NCI-H1417 treated with DMSO at 0.1 percent for 48 hours (cell line): ENCODE measurements around the gene VEGFB.

Experiments
- DNase-seq: peaks from one replicate; lab custom pipeline; 2025; lab: John Stamatoyannopoulos, UW

The VEGFB gene

GRCh38 chr11:64233913-64234586 lies at the start of gene VEGFB:
VEGFB (plus strand) TSS chr11:64234584; CDS start chr11:64234834, 250 bp downstream.
- no peak for DNase-seq

- DNase-seq, result no peak
Observed at GRCh38 chr11:64185175-64185692, 49.1 kb upstream of the VEGFB start.

- DNase-seq, result peak; percentile 100
Observed at GRCh38 chr11:64185693-64186491, 48.5 kb upstream of the VEGFB start, which contains the start of gene STIP1. STIP1 (plus strand) TSS chr11:64186171; CDS start chr11:64186262, 91 bp downstream.

DNA sequence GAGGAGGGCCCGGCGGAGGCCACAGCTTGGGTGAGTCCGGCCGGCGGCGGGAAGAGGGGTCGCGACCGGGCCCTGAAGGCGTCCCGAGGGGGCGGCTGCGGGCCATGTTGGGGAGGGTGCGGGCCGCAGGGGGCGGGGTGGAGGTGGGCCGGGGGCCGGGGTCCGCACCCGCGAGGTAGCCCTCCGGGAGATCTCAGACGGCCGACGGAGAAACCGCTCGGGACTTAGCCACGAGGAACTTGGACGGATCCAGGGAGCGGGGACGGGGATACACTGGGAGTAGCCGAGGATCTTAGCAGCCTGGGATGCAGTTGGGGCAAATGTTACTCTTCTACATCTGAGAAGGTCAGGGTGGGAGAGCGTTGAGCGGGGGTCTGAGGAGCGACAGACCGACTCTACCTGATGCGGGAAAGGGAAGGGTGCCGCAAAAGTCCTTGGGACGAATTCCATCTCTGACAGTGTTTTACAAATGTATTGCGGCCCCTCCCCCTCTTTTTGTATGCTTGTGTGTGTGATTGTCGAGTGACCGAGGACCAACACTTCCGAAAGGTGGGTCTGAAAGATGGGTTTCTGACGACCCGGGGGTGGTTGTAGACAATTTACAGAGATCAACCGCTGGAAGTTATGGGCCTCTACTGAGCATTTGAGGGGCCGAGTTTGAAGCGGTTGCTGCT lies 47.8 kb upstream of the VEGFB start:
- no peak for DNase-seq

- DNase-seq, result no peak
Observed at GRCh38 chr11:64192434-64192833, 42.0 kb upstream of the VEGFB start.

DNA sequence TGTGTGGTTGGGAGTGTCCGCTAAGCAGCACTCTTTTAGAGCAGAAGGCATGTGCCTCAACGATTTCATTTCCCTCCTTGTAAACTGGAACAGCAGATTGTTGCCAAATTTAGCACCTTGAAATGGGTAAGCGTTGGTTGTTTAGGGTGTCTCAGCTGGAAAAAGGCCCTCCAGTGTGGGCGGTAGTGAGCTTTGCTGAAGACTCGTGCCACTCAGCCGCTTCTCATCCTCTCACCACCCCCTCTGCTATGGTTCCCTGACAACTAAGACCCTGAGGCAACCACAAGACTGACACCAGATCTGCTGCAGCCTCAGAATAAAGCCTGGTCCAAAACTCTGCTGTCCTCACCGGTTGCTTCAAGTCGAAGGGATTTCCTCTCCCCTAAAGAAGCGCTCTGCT lies 37.8 kb upstream of the VEGFB start:
- DNase-seq, result no peak

DNA sequence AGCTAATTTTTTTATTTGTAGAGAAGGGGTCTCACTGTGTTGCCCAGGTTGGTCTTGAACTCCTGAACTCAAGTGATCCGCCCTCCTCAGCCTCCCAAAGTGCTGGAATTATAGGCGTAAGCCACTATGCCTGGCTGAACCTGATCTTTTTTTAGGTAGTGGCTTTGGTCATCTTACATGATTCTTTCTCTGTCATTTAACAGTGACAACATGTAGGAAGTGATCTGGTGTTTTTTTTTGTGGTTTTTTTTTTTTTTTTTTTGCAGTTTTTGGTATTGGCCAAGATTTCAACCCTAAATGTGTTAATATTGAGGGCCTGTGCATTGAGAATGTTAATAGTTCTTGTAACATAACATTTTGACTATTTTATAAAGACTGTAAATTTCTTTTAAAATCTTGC lies 35.9 kb upstream of the VEGFB start:
- no peak for DNase-seq

DNA sequence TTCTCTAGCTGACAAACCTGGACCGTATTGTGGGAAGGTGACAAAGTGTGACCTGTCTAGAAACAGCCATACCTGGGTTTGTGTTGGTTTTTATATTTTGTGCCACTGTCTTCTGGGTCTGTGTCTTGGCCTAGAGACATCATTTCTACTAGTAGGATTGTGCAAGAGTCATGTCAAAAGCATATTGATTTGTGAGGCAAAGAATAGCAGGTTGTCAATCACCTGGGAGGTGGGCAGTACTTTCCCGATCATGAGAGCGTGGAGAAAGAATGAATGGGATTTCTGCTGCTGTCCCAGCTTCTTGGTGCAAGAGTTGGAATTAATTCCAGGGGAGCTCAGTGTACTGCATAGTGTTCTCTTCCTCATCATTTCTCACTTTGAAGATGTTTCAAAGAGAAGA lies 32.8 kb upstream of the VEGFB start:
- no peak for DNase-seq

DNA sequence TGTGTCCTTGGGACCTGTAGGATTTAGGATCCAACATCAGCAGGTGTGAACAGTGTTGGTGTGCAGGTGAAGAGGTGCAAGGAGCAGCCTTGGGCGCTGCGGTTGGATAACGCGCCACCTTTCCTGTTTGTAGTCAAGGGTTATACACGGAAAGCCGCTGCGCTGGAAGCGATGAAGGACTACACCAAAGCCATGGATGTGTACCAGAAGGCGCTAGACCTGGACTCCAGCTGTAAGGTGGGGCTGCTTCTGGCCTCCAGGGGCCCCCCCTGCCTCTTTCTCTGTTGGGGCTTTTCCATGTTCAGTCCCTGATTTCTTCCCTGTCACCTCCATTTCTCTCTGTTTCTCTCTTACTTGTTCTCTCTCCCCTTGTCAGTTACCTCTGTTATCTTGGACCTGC lies 31.4 kb upstream of the VEGFB start:
- DNase-seq, result no peak

- no peak for DNase-seq
Observed at GRCh38 chr11:64203421-64204079, 30.8 kb upstream of the VEGFB start.

DNA sequence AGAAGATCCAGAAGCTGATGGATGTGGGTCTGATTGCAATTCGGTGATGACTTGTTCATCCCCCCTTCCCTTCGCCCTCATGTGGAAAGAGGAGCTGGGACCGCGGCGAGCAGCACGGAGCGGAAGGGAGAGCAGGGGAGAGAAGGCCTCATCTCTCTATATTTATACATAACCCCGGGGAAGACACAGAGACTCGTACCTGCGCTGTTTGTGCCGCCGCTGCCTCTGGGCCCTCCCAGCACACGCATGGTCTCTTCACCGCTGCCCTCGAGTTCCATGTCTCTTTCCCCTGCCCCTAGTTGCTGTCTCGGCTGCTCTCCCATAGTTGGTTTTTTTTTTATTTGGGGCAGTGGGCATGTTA lies 30.3 kb upstream of the VEGFB start:
- DNase-seq, result no peak

GRCh38 chr11:64204464-64204989 lies 29.9 kb upstream of the VEGFB start:
- DNase-seq, result no peak

GRCh38 chr11:64206457-64207255 lies 27.7 kb upstream of the VEGFB start, which contains the start of gene FERMT3:
FERMT3 (plus strand) TSS chr11:64206721; CDS start chr11:64207365, 644 bp downstream.
- no peak for DNase-seq

GRCh38 chr11:64207256-64208085 lies 26.9 kb upstream of the VEGFB start:
- no peak for DNase-seq

DNA sequence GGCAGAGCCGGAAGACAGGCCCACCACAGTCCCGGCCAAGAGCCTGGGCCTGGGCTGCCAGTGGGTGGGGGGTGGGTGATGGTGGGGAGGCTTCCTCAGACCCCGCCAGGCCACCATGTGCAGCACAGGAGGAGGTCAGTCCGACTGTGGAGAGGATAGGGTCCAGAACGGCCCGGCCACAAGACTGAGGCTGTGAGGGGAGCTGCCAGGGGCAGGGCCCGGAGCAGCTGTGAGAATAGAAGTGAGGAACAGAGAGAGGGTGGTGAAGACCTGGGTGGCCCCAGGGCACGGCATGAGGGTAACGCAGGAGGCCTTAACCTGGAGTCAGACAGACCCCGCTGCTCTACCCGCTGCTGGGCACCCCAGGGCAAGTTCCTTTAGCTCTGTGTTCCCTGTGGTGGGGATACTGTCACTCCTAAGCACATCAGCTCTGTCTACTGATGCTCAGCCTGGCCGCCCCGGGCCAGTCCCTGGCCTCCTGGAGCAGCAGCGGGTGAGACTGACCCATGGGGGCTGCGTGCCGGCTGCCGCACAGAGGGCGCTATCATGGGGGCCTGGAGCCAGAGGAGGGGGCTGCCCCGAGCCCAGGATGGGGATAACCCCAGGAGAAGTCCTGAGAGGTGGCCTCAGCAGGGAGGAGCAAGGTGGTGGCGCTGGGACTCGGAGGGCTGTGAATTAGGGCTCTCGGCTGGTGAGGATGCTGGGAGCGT lies 26.1 kb upstream of the VEGFB start:
- no peak for DNase-seq

- DNase-seq, result no peak
Observed at GRCh38 chr11:64208796-64209562, 25.4 kb upstream of the VEGFB start.

DNA sequence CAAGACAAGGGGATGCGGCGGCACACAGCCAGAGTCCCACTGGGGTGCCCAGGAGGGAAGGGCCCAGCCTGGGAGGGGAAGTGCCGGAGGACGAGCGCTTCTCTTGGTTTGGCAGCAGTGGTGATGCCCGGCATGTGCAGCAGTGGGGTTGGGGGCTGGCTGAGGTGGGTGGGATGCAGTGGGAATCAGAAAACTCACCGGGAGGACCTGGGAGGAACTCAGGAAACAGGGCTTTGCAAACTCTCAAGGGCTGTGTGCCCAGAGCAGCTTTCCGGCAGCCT lies 24.9 kb upstream of the VEGFB start:
- DNase-seq, result no peak

DNA sequence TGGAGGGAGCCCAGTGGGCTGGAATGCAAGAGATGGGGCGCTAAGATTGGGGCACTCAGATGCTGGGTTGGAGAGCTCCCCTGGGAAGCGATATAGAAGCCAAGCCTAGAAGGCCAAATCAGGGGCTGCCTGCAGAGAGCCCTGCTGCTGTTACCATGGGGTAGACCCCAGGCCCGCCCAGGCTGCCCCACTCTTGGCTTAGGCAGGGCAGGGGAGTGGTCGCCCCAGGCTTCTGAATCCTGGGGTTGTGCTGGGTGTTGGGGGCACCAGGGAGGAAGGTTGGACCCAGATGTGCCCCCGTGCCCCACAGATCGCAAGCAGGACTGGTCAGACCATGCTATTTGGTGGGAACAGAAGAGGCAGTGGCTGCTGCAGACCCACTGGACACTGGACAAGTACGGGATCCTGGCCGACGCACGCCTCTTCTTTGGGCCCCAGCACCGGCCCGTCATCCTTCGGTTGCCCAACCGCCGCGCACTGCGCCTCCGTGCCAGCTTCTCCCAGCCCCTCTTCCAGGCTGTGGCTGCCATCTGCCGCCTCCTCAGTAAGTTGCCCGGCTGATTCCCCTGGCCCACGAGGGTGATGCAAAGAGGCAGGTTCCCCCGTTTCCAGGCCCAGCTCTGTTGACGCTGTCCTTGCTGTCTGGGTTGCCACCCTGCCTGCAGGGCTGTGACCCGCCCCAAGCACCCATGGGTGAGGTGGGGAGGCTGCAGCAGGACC lies 23.9 kb upstream of the VEGFB start:
- no peak for DNase-seq
